Stimulated activated CD8-positive, alpha-beta memory T cell treated with anti-CD3 and anti-CD28 coated beads, Interleukin-2, amount 100 ng/mL, for 48 hours (primary cell): ENCODE data around the gene EXOC7.
"Not testable (repeated sequence)": the region's sequence is repeated elsewhere in the genome, so short reads cannot be mapped to it uniquely, and the experiment has no call there.

Source experiments
- DNase-seq, 2 donors: peaks; one replicate each; pipeline ENCODE4 v3.0.0-alpha.2; 2020; ENCODE audit warnings: low read depth in 2 of 2

The EXOC7 gene

DNA sequence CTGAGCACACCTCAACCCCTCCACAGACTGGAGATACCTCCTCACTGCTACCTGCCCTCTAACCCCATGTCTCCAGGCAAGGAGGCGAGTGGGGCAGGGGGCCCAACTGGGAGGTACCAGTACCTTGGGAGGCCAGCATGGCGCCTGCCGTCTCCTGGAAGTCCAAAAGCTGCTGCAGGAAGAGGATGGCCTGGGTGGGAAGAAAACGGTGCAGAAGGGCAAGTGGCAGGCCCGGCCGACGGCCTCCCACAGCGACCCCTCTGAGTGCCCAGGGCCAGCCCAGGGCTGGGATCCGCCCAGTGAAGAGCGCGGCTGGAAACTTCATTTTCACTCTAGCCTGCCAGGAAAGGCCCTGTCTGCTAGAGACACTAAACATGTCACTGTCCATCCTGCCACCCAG lies 16.1 kb downstream of the EXOC7 start:
- DNase-seq, result no peak

DNA sequence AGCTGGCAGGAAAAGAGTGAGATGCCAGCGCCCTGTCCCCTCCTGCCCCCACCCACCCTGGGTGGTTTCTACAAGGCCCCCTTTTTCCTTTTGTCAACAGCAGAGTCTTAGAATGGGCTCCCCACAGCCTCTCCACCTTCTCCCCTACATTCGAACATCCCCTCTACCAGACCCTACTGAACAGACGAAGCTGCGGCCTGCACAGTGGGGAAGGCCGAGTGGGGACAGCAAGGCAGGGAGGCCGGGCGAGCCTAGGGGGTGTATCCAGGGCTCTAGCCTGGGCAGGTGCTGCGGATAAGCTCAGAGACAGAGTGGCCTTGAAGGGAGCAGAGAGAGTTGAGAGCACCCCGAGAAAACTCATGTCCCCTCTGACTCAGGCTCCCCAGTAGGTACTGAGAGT lies 17.2 kb downstream of the EXOC7 start:
- DNase-seq, result no peak

- DNase-seq, result no peak
These were observed 17.7 kb downstream of the EXOC7 start for GRCh38 chr17:76085731-76086366.

- no peak for DNase-seq
These were observed 18.4 kb downstream of the EXOC7 start for GRCh38 chr17:76085066-76085730.

DNA sequence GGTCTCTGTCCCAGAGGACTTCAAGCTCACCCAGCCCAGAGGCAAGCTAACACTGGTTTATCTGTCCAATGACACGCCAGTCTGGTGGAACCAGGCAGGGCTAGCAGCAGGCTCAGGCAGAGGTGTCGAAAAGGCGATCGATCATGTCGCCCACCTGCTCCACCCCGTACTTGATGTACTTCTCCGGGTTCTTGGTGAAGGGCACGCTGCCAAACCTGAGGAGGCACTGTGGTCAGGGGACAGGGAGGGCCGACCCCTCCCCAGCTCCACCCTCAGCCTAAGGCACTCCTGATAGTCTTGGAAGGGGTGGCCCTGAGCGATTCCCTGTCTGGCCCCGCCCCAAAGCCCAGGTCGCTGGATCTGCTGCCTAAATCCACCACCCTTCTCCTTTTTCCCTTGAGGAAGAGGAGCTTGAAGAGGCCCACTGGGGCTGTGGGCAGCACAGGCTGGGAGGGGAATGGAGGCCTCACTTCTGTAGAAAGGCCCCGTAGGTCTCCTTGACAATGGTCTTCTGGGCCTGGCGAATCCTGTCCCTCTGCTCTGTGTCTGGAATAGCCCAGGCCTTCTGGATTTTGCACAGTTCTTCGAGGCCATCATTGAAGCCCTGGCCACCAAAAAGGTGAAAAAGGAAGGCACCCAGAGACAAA lies 19.9 kb downstream of the EXOC7 start:
- no peak for DNase-seq

GRCh38 chr17:76082326-76083251 lies 21.0 kb downstream of the EXOC7 start:
- DNase-seq, result no peak

- no peak for DNase-seq
These were observed 22.0 kb downstream of the EXOC7 start for GRCh38 chr17:76081295-76082210.

DNA sequence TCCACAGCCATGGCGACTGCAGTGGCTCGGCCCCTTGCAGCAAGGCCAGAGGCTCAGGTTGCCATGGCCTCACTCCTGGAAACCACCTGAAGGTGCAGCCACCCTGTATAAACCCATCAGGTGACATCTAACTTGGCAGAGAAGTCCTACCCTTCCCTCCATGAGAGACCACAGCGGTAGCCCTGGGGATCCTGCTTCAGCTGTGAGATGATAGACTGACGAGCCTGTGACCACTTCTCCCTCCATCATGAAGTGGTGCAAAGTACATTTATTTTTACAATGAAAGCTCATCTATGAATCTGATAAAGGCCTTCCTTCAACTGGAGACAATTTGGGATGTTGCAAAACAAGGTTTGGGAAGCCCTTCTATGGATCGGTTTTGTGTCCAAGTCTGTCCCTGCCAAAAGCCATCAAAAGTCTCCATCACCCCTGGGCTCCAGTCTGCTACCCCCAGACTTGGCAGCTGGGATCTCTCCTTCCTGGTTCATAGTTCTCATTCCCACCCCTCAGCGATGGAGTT lies 22.8 kb downstream of the EXOC7 start:
- DNase-seq, result no peak

- no peak for DNase-seq
These were observed 23.4 kb downstream of the EXOC7 start for GRCh38 chr17:76079956-76080767.

- DNase-seq, result no peak
These were observed 24.0 kb downstream of the EXOC7 start for GRCh38 chr17:76079535-76079955.

DNA sequence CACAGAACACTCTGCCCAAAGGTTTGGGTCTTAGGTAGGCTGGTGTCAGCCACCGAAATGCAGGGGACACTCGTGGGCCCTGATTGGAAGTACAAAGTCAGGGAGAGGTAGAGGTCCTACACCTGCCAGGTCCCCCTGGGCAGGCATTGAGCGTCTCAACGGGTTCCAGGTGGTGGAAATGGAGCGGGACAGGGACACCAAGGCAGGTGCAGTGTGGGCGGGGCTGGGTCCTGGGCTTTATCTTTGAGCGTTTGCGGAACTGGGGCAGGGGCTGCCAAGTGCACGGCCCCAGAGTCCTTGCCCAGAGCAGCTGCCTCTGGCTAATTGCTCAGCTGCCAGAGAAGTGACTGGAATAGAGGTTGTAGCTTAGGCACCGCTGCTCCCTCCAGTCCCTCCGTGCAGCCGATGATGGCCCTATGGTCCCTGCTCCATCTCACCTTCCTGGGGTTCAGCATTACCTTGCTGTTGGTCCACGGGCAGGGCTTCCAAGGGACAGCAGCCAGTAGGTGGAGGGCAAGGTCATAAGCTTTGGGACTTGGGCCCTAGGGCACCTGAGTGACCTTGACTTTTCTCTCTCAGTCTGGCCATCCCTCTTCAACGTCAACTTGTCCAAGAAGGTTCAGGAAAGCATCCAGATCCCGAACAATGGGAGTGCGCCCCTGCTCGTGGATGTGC lies 24.6 kb downstream of the EXOC7 start, which contains the start of gene ZACN:
TSS of gene ZACN (plus strand) at position 323 of the 675 bp plus-strand sequence. CDS start at position 406, 83 bp downstream.
- DNase-seq, result no peak

DNA sequence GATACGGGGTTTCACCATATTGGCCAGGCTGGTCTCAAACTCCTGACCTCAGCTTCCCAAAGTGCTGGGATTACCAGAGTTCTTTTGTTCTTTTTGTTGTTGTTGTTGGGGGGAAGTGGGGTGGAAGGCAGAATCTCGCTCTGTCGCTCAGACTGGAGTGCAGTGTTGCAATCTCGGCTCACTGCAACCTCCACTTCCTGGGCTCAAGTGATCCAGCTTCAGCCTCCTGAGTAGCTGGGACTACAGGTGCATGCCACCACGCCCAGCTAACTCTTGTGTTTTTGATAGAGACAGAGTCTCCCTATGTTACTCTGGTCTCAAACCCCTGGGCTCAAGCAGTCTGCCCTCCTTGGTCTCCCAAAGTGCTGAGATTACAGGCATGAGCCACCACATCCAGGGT lies 25.2 kb downstream of the EXOC7 start:
- not testable (repeated sequence) for DNase-seq

DNA sequence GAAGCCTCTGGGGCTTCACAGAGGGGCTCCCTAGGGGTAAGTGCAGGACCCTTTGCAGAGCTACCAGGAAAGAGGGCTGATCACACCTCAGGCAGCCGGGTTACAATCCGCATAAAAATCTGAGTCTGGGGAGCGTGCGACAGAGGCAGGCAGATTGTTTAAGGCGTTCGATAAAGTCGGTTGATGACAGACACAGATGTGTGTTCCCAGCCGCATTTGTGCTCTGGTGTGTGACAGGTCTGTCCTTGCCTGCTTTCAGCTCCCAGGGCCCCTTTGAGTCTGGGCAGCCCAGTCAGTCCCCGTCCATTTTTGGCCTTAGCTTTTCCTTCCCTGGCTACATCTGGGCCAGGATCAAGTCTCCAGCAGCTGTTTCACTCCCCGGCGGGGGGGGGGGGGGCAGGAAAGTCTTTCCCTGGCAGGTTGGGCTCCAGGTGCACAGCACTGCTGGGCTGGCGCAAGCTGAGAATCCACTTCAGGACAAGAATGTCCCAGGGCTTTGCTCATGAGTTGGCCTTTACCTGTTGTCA lies 25.9 kb downstream of the EXOC7 start:
- DNase-seq, result no peak

- DNase-seq, result no peak
These were observed 26.6 kb downstream of the EXOC7 start for GRCh38 chr17:76076765-76077583.

DNA sequence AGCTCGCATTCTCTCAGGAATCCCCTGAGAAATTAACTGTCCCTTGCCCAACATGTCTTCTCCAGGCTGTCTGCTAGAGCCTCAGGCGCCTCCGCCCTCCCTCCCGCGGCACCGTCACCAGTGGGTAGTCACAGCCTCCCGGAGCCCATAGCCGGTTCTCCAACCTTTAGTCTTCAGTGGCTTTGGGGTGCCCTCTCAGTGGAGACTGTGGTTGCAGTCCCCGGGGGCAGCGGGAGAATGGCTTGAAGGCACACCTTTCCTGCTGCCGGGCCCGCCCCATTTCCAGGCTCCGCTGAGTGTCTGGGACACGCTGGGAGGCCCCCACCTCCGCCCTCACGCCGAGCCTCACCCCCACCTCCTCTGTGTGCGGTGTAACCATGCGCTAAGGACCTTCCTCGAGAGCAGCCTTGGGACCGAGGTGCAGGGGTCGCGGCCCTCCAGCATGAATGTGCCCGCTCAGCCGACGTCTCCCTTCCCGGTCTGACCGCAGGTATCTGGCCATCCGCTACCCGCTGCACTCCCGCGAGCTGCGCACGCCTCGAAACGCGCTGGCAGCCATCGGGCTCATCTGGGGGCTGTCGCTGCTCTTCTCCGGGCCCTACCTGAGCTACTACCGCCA lies 27.3 kb downstream of the EXOC7 start:
- no peak for DNase-seq

DNA sequence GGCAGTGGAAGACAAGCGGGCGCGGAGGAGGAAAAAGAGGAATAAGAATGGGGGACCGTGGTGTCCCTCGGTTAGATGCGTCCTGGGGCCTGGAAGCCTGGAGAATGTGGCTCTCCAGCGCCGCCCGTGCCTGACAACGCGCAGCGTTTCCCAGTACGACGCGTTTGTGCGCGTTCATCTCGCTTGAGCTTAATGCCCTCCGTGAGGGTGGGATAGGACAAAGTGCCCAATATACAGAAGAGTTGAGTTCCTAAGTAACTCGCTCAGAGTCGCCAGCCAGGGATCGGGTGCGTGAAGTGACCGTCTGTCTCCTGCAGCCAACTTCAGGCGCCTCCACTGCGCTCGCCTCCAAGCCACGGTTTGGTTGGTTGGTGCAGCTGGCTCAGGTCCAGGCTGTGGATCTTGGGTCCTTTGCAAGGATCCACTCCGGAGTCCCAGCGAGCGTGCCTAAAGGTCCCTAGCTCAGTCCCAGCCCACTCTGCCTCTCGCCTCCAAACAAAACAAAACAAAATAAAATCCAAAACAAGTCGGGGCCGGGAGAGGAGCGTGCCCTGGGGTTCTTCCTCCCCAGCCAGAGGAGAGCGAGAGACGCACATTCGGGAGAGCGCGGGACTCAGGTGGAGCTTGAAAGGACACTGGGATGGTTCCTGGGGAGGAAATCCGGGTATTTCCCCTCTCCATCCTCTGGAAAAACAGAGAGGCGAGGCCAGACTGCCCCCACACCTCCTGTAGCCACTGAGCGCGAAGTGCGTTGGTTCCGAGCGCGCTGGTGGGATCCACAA lies 28.0 kb downstream of the EXOC7 start:
- DNase-seq, result no peak
